Stimulated activated CD8-positive, alpha-beta memory T cell treated with anti-CD3 and anti-CD28 coated beads, Interleukin-12 subunit alpha, Interleukin-12 subunit beta, amount 100 ng/mL, for 1 hour (primary cell): ENCODE measurements around the gene DAAM1.

Experiments
- DNase-seq: peaks from one replicate; pipeline ENCODE4 v3.0.0-alpha.2; 2020; ENCODE audit warnings: low read depth

Gene DAAM1

GRCh38 chr14:59254911-59255545 lies 66.6 kb downstream of the DAAM1 start:
- no peak for DNase-seq

GRCh38 chr14:59256331-59256730 lies 67.9 kb downstream of the DAAM1 start:
- no peak for DNase-seq

GRCh38 chr14:59261334-59261733 lies 72.9 kb downstream of the DAAM1 start:
- DNase-seq = no peak

GRCh38 chr14:59262717-59263454 lies 74.4 kb downstream of the DAAM1 start:
- DNase-seq = no peak

- no peak for DNase-seq
These were observed 77.3 kb downstream of the DAAM1 start for GRCh38 chr14:59265808-59266207.

GRCh38 chr14:59267046-59267445 lies 78.6 kb downstream of the DAAM1 start:
- no peak for DNase-seq

DNA sequence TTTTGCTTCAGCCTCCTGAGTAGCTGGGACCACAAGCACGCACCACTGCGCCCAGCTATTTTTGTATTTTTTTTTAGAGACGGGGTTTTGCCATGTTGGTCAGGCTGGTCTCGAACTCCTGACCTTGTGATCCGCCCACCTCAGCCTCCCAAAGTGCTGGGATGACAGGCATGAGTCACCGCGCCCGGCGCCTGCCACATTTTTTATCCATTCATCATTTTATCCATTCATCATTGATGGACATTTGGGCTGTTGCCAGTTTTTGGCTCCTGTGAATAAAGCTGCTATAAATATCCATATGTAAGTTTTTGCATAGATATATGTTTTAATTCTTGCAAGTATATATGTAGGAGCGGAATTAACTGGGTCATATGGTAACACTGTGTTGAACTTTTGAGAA lies 79.5 kb downstream of the DAAM1 start:
- no peak for DNase-seq

- no peak for DNase-seq
These were observed 80.4 kb downstream of the DAAM1 start for GRCh38 chr14:59268858-59269257.

DNA sequence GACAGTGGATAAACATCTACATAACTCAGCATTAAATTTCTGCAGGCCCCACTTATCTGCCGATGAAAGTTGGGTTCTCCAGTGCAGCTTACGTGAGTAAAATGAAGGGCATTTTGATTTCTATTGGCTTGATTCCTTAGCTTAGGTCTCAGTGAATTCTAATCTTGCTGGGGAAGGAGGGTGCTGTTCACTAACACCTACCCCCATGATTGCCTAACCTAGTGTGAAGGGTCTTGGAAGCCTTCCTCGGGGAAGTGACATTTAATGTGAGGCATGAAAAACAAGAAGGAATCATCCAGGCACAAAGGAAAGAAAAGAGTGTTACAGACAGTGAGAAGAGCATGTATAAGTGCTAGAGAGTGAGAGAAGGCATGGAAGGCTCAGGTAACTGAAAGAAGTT lies 81.0 kb downstream of the DAAM1 start:
- DNase-seq = no peak

- DNase-seq = no peak
These were observed 82.8 kb downstream of the DAAM1 start for GRCh38 chr14:59271256-59271655.

GRCh38 chr14:59271734-59272133 lies 83.3 kb downstream of the DAAM1 start:
- no peak for DNase-seq

- no peak for DNase-seq
These were observed 84.2 kb downstream of the DAAM1 start for GRCh38 chr14:59272633-59273032.

- no peak for DNase-seq
These were observed 85.3 kb downstream of the DAAM1 start for GRCh38 chr14:59273737-59274136.

DNA sequence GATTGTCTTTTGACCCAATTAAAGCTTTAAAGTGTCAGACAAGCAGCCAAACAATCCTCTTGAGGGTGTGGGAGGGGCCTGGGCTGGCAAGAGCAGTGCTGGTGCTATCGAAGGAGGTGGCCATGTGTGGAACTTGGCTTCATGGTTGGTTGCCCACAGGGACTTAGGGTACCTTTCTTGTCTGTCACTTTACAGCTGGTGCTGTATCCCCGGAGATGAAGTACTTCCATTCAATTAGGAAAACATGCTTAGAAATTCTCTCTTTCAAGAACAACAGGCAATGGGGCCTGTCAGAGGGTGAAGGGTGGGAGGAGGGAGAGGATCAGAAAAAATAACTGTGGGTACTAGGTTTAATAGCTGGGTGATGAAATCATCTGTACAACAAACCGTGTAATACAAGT lies 86.5 kb downstream of the DAAM1 start:
- DNase-seq = no peak

GRCh38 chr14:59275668-59276067 lies 87.2 kb downstream of the DAAM1 start:
- DNase-seq = no peak

GRCh38 chr14:59276235-59276634 lies 87.8 kb downstream of the DAAM1 start:
- no peak for DNase-seq

- no peak for DNase-seq
These were observed 89.2 kb downstream of the DAAM1 start for GRCh38 chr14:59277659-59278058.

- no peak for DNase-seq
These were observed 89.6 kb downstream of the DAAM1 start for GRCh38 chr14:59278111-59278510.

DNA sequence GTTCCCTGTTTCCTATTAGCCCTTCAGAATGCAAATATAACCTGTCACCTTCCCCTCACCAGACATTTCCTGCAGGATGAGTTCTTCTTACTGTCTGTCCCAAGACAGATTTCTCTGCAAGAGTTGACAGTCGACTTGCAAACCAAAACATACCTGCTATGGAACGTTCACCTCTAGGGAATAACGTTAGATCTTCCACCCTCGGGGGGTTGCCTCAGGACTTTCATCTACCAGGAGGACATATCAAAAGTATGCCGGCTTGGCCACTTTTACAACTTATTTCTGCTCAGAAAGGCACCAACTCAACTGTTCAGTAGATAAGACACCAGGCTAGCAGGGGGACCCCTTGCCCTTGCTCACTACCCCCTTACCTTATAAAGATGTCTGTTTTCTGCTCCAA lies 92.5 kb downstream of the DAAM1 start:
- no peak for DNase-seq

DNA sequence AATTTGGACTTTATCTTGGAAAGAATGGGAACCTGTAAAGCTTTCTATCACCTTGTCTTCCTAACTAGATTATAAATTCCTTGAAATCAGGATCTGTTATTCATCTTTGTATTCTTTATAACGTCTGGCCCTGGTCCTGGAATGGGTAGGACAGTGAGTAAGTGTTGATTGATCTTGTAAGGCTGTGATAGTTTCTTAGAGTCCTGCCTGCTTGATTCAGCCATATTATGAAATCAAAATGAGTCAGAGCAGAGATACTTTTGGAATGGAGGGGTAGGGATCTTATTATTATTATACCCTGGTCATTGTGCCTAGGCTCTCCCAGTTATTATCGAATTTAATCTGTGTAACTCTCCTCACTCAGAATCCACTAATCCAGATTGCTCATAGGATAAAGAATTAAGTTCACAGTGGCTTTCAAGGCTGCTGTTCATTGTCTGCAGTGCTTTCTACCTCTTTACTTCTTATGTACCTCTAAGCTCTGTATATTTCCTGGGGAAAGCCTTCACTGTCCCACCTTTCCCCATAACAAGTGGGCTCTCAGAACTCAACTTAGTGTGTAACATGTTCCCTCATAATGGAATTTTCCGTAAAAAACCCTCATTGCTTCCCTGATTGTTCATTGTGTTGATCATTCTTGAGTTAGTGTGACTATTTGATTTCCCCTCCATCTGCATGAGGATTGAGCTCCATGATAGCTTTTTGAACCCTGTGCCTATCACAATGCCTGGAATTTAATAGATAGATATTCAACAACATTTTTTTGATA lies 93.3 kb downstream of the DAAM1 start:
- no peak for DNase-seq

GRCh38 chr14:59282378-59282765 lies 93.9 kb downstream of the DAAM1 start:
- DNase-seq = no peak

DNA sequence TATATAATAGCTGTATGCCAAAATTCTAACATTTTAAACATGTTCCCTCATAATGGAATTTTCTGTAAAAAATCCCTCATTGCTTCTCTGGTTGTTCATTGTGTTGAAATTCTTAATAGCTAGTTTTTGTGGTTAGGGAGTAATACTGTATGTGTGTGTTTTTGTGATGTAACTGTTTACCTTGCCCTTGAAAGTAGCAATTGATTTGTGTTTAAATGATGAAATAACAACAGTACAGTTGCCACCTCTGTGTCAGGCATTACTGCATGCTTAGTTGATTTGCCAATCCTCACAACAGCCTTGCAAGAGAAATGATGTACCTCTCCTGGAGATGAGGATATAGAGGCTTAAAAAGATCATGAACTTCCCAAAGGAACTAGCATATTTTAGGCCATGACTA lies 94.9 kb downstream of the DAAM1 start:
- no peak for DNase-seq

DNA sequence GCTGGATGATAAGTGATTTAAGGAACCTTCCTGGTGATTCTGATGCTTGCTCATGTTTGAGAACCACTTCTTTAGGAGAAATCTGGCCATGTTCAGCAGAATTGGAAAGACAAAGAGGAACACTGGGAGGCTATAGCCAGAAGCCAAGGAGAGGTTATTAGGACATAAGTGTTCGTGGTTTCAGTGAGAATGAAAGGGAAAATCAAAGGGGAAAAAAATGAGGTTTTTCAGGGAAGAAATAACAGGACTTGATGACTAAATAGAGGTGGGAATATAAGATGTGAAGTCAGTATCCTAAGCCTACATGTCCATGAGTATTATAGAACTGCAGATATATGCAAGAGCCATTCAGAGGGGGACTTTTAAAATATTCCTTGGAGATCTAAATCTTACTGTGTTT lies 95.6 kb downstream of the DAAM1 start:
- DNase-seq = no peak
